ENCODE measurements around the gene SNRNP48.

Gene SNRNP48

GRCh38 chr6:7559196-7559595, 30.8 kb upstream of the SNRNP48 start:
- no peak for DNase-seq (ENCODE audit: low read depth in 2 of 2)

GRCh38 chr6:7559651-7560385, 30.2 kb upstream of the SNRNP48 start:
- no peak for DNase-seq (ENCODE audit: low read depth in 2 of 2)

GRCh38 chr6:7561153-7561964, 28.6 kb upstream of the SNRNP48 start:
- DNase-seq (ENCODE audit: low read depth in 2 of 2): no peak

GRCh38 chr6:7562769-7563168, 27.2 kb upstream of the SNRNP48 start:
- DNase-seq (ENCODE audit: low read depth in 2 of 2): no peak

GRCh38 chr6:7566107-7566506, 23.9 kb upstream of the SNRNP48 start:
- DNase-seq (ENCODE audit: low read depth in 2 of 2): no peak

GRCh38 chr6:7566617-7567173, 23.3 kb upstream of the SNRNP48 start:
- DNase-seq (ENCODE audit: low read depth in 2 of 2): no peak

GRCh38 chr6:7568021-7568420, 22.0 kb upstream of the SNRNP48 start:
- DNase-seq (ENCODE audit: low read depth in 2 of 2): no peak

- no peak for DNase-seq (ENCODE audit: low read depth in 2 of 2)
Measured at GRCh38 chr6:7569082-7569481, 20.9 kb upstream of the SNRNP48 start.

GRCh38 chr6:7572213-7572943, 17.6 kb upstream of the SNRNP48 start:
- DNase-seq (ENCODE audit: low read depth in 2 of 2): no peak

- no peak for DNase-seq (ENCODE audit: low read depth in 2 of 2)
Measured at GRCh38 chr6:7574500-7574899, 15.5 kb upstream of the SNRNP48 start.

- DNase-seq (ENCODE audit: low read depth in 2 of 2): no peak
Measured at GRCh38 chr6:7578516-7578915, 11.5 kb upstream of the SNRNP48 start.

- no peak for DNase-seq (ENCODE audit: low read depth in 2 of 2)
Measured at GRCh38 chr6:7578931-7579330, 11.1 kb upstream of the SNRNP48 start.

- DNase-seq (ENCODE audit: low read depth in 2 of 2): no peak
Measured at GRCh38 chr6:7579851-7580250, 10.1 kb upstream of the SNRNP48 start.

GRCh38 chr6:7580537-7580926, 9.5 kb upstream of the SNRNP48 start:
- DNase-seq (ENCODE audit: low read depth in 2 of 2): no peak

GRCh38 chr6:7580927-7581618, 8.9 kb upstream of the SNRNP48 start:
- no peak for DNase-seq (ENCODE audit: low read depth in 2 of 2)

- DNase-seq (ENCODE audit: low read depth in 2 of 2): no peak
Measured at GRCh38 chr6:7585287-7585930, 4.6 kb upstream of the SNRNP48 start.

- DNase-seq (ENCODE audit: low read depth in 2 of 2): no peak
Measured at GRCh38 chr6:7587631-7588100, 2.3 kb upstream of the SNRNP48 start.

- no peak for DNase-seq (ENCODE audit: low read depth in 2 of 2)
Measured at GRCh38 chr6:7588506-7588905, 1.5 kb upstream of the SNRNP48 start.

GRCh38 chr6:7589221-7589620, 777 bp upstream of the SNRNP48 start:
- no peak for DNase-seq (ENCODE audit: low read depth in 2 of 2)

GRCh38 chr6:7590918-7591302, 912 bp downstream of the SNRNP48 start:
- DNase-seq (ENCODE audit: low read depth in 2 of 2): no peak

GRCh38 chr6:7591770-7592169, 1.8 kb downstream of the SNRNP48 start:
- DNase-seq (ENCODE audit: low read depth in 2 of 2): no peak
